A549 (cell line): Measurements from ENCODE around the gene ADGRG6. TPM values are rescaled to one million over a fixed set of nuclear protein-coding genes. Genes with fewer than 3 reads are reported as not detected.

ENCODE experiments used
- ATAC-seq, 2 experiments: fragments of 200-7000 bp in 1 of 2; fragments of >200 bp in 1 of 2; cut with Nextera tagmentation in 1 of 2; cut with Tn5 transposase in 1 of 2; 3 replicates each; pipeline versions ENCODE4 v1.8.0 to v1.9.1; 2018 to 2020; ENCODE audit warnings: mild to moderate bottlenecking in 1 of 2, moderate library complexity in 1 of 2
- CTCF ChIA-PET: fragments of 300-600 bp; sonication (Branson Sonifier 250); formaldehyde crosslinking; extraction: SDS; loops from one replicate; lab custom pipeline; 2021; ENCODE audit warnings: antibody characterized with exemption, inconsistent platforms; lab: Yijun Ruan, JAX
- POLR2A ChIA-PET: fragments of 350-600 bp; formaldehyde crosslinking; extraction: SDS; loops from one replicate; lab custom pipeline; 2021; ENCODE audit warnings: antibody characterized with exemption, inconsistent platforms; lab: Yijun Ruan, JAX
- DNase-seq, 2 experiments: peaks; one replicate each; pipeline versions ENCODE4 v3.0.0 to v3.0.0-alpha.2; 2011 to 2016; ENCODE audit warnings: low read depth in 1 of 2, low spot score in 1 of 2
- FAIRE-seq: peaks from 2 replicates; lab custom pipeline; 2011; peaks lifted over from hg19 to GRCh38; lab: Jason Lieb, UNC
- H3K27ac ChIP-seq, 2 experiments: fragments of >200 bp; sonication (Bioruptor Twin); formaldehyde crosslinking; 3 replicates each; pipeline ENCODE4 v1.5.1; 2016 to 2017
- H3K4me1 ChIP-seq: fragments of >200 bp; sonication (Bioruptor Twin); formaldehyde crosslinking; 3 replicates; pipeline ENCODE4 v1.6.1; 2016
- H3K4me2 ChIP-seq: fragments of >200 bp; sonication (Bioruptor Twin); formaldehyde crosslinking; 3 replicates; pipeline ENCODE4 v1.6.1; 2016
- H3K4me3 ChIP-seq: fragments of >200 bp; sonication (Bioruptor Twin); formaldehyde crosslinking; 3 replicates; pipeline ENCODE4 v1.5.1; 2016
- H3K9me3 ChIP-seq: fragments of >200 bp; sonication (Bioruptor Twin); formaldehyde crosslinking; 3 replicates; pipeline ENCODE4 v1.6.1; 2016
- ATOH8 ChIP-seq: fragments of 250-450 bp; sonication (Bioruptor Pico); IDR thresholded peaks from 2 replicates; pipeline ENCODE4 v1.5.0; 2020; ENCODE audit warnings: low read depth, mild to moderate bottlenecking, moderate library complexity
- BCL3 ChIP-seq: fragments of >200 bp; sonication (Bioruptor Twin); formaldehyde crosslinking; IDR thresholded peaks from 3 replicates; pipeline ENCODE4 v1.6.1; 2016
- CHD4 ChIP-seq: fragments of 200-600 bp; sonication (generic); IDR thresholded peaks from 2 replicates; pipeline ENCODE4 v1.6.1; 2016; ENCODE audit warnings: antibody characterized with exemption, mild to moderate bottlenecking, borderline replicate concordance
- E2F6 ChIP-seq: IDR thresholded peaks from 2 replicates; pipeline ENCODE4 v1.6.1; 2012; ENCODE audit warnings: low read depth, borderline replicate concordance
- EP300 ChIP-seq, 2 experiments: fragments of >200 bp; sonication (Bioruptor Twin); formaldehyde crosslinking; IDR thresholded peaks; 2 replicates in 1 of 2; 3 replicates in 1 of 2; pipeline ENCODE4 v1.6.1; 2016 to 2017
- ESRRA ChIP-seq: fragments of 150-350 bp; IDR thresholded peaks from 2 replicates; pipeline ENCODE4 v1.6.1; 2014; ENCODE audit warnings: mild to moderate bottlenecking, low read length, borderline replicate concordance
- GATA3 ChIP-seq: IDR thresholded peaks from 2 replicates; pipeline ENCODE4 v1.6.1; 2012; ENCODE audit warnings: borderline replicate concordance
- HDAC2 ChIP-seq: fragments of 200-600 bp; sonication (generic); IDR thresholded peaks from 2 replicates; pipeline ENCODE4 v1.6.1; 2016
- HEYL ChIP-seq: fragments of 250-450 bp; sonication (Bioruptor Pico); IDR thresholded peaks from 2 replicates; pipeline ENCODE4 v1.8.0; 2021; ENCODE audit warnings: mild to moderate bottlenecking, moderate library complexity
- KDM1A ChIP-seq: fragments of 200-600 bp; sonication (generic); IDR thresholded peaks from 2 replicates; pipeline ENCODE4 v1.6.1; 2016; ENCODE audit warnings: low read depth, mild to moderate bottlenecking
- MAFK ChIP-seq: fragments of 450-650 bp; IDR thresholded peaks from 2 replicates; pipeline ENCODE4 v1.6.1; 2014; ENCODE audit not compliant: partially characterized antibody
- NFE2L2 ChIP-seq: fragments of 150-350 bp; conservative IDR thresholded peaks from 2 replicates; pipeline ENCODE4 v1.6.1; 2014; ENCODE audit warnings: low read length
- NPAS2 ChIP-seq: fragments of 250-450 bp; sonication (Bioruptor Pico); IDR thresholded peaks from 2 replicates; pipeline ENCODE4 v1.8.0; 2022; ENCODE audit warnings: mild to moderate bottlenecking, moderate library complexity, borderline replicate concordance
- RAD21 ChIP-seq, 2 experiments: fragments of >200 bp in 1 of 2; sonication (Bioruptor Twin) in 1 of 2; formaldehyde crosslinking in 1 of 2; IDR thresholded peaks in 1 of 2; conservative IDR thresholded peaks in 1 of 2; 2 replicates in 1 of 2; 3 replicates in 1 of 2; pipeline ENCODE4 v1.6.1; 2012 to 2018; ENCODE audit warnings: inconsistent platforms in 1 of 2
- RARB ChIP-seq: fragments of 250-450 bp; sonication (Bioruptor Pico); IDR thresholded peaks from 2 replicates; pipeline ENCODE4 v1.8.0; 2021; ENCODE audit warnings: mild to moderate bottlenecking, moderate library complexity
- REST ChIP-seq: fragments of 200-600 bp; sonication (generic); IDR thresholded peaks from 2 replicates; pipeline ENCODE4 v1.6.1; 2016; ENCODE audit warnings: antibody characterized with exemption, mild to moderate bottlenecking, moderate library complexity
- SREBF2 ChIP-seq: fragments of 450-650 bp; IDR thresholded peaks from 2 replicates; pipeline ENCODE4 v1.6.1; 2014; ENCODE audit warnings: mild to moderate bottlenecking, moderate library complexity
- USF2 ChIP-seq: fragments of 450-650 bp; IDR thresholded peaks from 2 replicates; pipeline ENCODE4 v1.6.1; 2014; ENCODE audit warnings: antibody characterized with exemption
- ZFP36 ChIP-seq: fragments of 450-650 bp; IDR thresholded peaks from 2 replicates; pipeline ENCODE4 v1.6.1; 2014; ENCODE audit warnings: borderline replicate concordance; ENCODE audit not compliant: partially characterized antibody
- whole genome bisulfite sequencing: methylation state at CpG from one replicate; pipeline ENCODE4 v1.1.6; 2017; ENCODE audit errors: missing lambda C conversion rate; 5-methylcytosine and 5-hydroxymethylcytosine counted together
- polyA plus RNA-seq, 4 experiments: library from polyadenylated mRNA; depleted of rRNA in 3 of 4; stranded (reverse); fragments of >200 nt; fragmentation: RNase III in 1 of 4; extraction: RNeasy Plus Mini Kit Qiagen cat#74134 plus additional on column Dnase treatment in 1 of 4; gene quantifications; 2 replicates in 3 of 4; 3 replicates in 1 of 4; pipeline ENCODE4 v1.2.3, GENCODE V29; 2011 to 2017

Gene ADGRG6
- polyA plus RNA-seq, 2 of the 4 experiments (the other 2 are of a cell fraction), result 55.4 to 181 TPM

- POLR2A ChIA-PET, result no interaction called here
Measured at GRCh38 chr6:142446168-142446567, 144.4 kb downstream of the ADGRG6 start.

More at GRCh38 chr6:142446168-142446567, 144.4 kb downstream of the ADGRG6 start:
- no peak overlapping the region for H3K4me3 ChIP-seq
- CTCF ChIA-PET, result no interaction called here
- ATAC-seq (no peak), DNase-seq (no peak), FAIRE-seq (no peak)
- no peak overlapping the region for H3K27ac ChIP-seq
- no peaks in the 10 kb centered on the region for H3K4me1 ChIP-seq
- H3K9me3 ChIP-seq, result no peaks in the 10 kb centered on the region
- WGBS, result 93% methylated on average over 2 of the region's 2 CpGs
- TF ChIP-seq KDM1A, result no peak
- no peak for TF ChIP-seq REST
- TF ChIP-seq NPAS2, result no peak
- TF ChIP-seq MAFK, result no peak
- TF ChIP-seq GATA3, result no peak
- no peak for TF ChIP-seq RARB (CRISPR knock-in tag)
- TF ChIP-seq CHD4, result no peak
- no peak for TF ChIP-seq USF2
- no peak for TF ChIP-seq ATOH8 (CRISPR knock-in tag)
- no peak for TF ChIP-seq HEYL (CRISPR knock-in tag)
- no peak for TF ChIP-seq SREBF2
- TF ChIP-seq RAD21 (conservative IDR thresholded peaks at IDR 0.05 in 1 of 2, IDR thresholded peaks at IDR 0.05 in 1 of 2), result no peak
- TF ChIP-seq HDAC2, result no peak
- no peak for TF ChIP-seq ESRRA
- TF ChIP-seq ZFP36, result no peak
- TF ChIP-seq EP300 (IDR thresholded peaks at IDR 0.05), result no peak
- TF ChIP-seq NFE2L2, result no peak
- TF ChIP-seq BCL3, result no peak
- no peak for TF ChIP-seq E2F6
- no peak overlapping the region for H3K4me2 ChIP-seq
